ENCODE measurements around the gene RACK1.
"Not testable (repeated sequence)": the region's sequence is repeated elsewhere in the genome, so short reads cannot be mapped to it uniquely, and the experiment has no call there.

The RACK1 gene

DNA sequence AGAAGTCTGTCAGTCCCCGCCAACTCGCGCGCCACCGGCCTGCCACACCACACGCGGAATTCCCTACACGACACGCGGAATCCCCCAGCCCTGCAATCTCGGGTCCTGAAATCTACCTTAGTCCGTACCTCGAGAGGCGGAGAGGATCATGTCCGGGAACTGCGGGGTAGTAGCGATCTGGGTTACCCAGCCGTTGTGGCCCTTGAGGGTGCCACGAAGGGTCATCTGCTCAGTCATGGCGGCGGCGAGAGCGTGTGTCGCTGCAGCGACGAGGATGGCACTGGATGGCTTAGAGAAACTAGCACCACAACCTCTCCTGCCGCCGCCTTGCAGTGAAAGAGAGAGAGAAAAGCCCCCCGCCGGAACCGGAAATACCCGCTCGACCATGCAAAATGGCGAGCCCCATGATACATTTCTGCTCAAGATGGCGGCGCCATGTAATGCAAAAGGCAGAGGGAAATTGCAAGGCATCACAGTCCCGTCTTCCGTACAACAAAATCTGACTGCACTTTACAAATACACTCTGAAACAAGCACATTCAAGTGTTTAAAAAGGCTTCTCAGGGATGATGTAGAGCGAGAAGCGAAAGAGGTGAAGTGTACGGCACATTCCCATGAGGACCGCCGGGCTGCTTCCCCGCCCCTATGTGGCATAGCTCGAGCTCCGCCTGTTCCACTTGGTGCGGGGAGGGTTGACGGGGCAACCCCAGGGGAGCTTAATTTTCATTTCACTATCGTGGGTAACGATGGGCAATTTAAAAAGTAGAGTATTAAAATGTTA is at the start of gene RACK1:
Gene RACK1, minus strand, starts transcription at position 343 of the 780 bp plus-strand sequence. Its CDS starts 106 bp downstream, at position 237.
- no peak for DNase-seq

GRCh38 chr5:181287331-181287730 is 43.6 kb upstream of the RACK1 start:
- not testable (repeated sequence) for DNase-seq

- not testable (repeated sequence) for DNase-seq
These were observed 42.4 kb upstream of the RACK1 start for GRCh38 chr5:181285962-181286705.

GRCh38 chr5:181283841-181284755 is 40.4 kb upstream of the RACK1 start:
- DNase-seq, result not testable (repeated sequence)

DNA sequence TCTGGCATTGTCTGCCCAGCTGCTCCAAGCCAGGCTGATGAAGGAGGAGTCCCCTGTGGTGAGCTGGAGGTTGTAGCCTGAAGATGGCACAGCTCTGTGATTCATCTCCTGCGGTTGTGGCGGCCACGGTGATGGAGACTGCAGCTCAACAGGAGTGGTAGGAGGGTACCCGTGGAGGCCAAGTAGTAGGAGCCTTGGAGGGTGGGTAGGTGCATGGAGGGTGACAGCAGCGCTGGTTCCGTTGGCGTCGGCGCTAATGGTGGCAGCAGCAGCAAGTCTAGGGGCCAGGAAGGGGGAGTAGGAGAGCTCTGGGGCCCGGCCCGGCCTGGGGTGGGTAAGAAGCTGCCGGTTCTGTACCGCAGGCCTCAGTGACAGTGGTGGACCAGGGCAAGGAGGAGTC is 39.6 kb upstream of the RACK1 start:
- no peak for DNase-seq

DNA sequence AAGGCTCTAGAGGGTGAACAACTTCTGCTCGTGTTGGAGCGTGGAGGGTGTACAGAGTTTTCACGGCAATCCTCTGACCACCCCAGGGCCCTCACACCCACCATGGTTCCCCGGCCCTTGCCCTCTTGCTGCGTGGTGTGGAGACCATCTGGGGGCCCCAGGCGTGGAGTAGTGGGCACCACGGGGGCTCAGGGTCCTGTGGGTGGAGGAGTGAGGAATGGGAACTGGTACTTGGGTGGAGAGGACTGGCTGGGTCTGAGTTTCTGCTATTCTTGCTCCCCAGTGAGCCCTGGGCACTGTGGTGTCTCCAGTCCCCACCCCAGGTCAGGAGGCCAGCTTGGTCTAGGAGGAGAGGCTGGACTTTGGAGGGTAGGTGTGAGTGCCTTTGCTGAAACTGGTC is 39.2 kb upstream of the RACK1 start:
- no peak for DNase-seq

GRCh38 chr5:181282415-181282814 is 38.7 kb upstream of the RACK1 start:
- DNase-seq, result not testable (repeated sequence)

GRCh38 chr5:181281984-181282316 is 38.2 kb upstream of the RACK1 start:
- no peak for DNase-seq

GRCh38 chr5:181281077-181281983 is 37.6 kb upstream of the RACK1 start:
- no peak for DNase-seq

DNA sequence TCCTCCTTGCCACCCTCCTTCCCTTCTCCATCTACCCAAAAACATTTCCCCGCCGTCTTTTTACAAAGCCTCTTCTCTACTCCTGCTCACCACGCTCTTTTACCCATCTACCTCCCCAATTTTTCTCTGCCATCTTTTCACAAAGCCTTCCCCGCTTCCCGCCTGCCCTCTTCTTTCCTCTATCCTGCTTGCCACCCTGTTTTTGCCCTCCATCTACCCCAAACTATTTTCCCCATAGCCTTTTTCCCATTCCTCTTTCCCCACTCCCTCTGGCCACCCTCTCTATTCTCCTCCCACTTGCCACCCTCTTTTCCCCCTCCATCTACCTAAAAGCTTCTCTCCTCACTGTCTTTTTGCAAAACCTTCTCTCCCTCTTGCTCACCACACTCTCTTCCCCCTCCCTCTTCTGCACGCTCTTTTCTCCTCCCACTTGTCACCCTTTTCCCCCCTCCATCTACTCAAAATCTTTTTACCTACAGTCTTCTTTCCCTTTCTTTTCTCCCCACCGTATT is 36.6 kb upstream of the RACK1 start:
- no peak for DNase-seq

DNA sequence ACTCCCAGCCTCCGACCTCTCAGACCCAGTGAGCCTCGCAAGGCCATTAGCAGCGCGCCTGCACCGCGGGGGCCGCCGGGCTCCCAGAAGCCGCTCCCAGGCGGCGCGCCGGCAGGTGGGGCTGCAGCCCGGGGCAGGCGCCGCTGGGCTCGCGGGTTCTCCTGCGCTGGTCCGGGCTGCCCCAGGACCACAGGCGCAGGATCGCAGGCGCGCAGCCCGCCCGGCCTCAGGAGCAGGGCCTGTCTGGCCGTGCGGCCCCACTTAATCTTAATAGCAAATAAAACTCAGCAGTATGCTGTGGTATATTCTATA is 29.7 kb upstream of the RACK1 start:
- not testable (repeated sequence) for DNase-seq

GRCh38 chr5:181271081-181271480 is 27.4 kb upstream of the RACK1 start:
- DNase-seq, result no peak

DNA sequence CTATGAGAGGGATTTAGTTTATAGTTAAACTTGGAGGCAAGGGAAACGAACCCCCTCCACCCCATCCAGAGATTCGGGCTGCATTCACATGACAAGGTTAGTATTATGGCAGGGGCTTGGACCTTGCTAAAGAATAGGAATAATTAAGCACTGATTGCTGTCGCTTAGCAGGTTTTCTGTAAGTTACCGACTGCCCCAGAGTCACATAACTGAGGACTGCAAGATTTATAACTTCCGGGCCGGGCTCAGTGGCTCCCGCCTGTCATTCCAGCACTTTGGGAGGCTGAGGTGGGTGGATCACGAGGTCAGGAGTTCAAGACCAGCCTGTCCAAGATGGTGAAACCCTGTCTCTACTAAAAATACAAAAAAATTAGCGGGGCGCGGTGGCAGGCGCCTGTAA is 24.2 kb upstream of the RACK1 start:
- DNase-seq, result not testable (repeated sequence)

GRCh38 chr5:181267291-181267904 is 23.7 kb upstream of the RACK1 start:
- not testable (repeated sequence) for DNase-seq

GRCh38 chr5:181265092-181265671 is 21.5 kb upstream of the RACK1 start:
- DNase-seq, result no peak

DNA sequence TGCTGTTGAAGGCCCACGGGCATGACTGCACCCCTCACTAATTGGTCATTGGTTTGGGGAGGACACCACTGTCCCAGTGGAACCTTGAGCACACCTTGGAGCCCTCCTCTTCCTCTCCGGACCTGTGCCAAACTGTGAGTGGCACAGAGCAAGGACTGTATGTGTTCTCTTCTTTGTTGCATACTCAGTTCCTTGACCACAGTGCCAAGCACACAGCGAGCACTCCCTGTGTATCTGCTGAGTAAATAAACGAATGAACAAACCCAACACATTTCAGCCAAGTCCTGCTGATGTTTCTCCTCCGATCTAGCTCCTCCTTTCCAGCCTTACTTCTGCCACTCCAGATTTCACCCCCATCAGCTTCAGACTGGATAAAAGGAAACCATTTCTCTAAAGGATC is 19.9 kb upstream of the RACK1 start:
- no peak for DNase-seq

GRCh38 chr5:181261320-181262049 is 17.8 kb upstream of the RACK1 start:
- DNase-seq, result no peak

- no peak for DNase-seq
These were observed 17.1 kb upstream of the RACK1 start, which contains the start of gene TRIM52 for GRCh38 chr5:181260720-181261319. Gene TRIM52 (minus strand): TSS chr5:181261143. CDS start chr5:181260813, 330 bp downstream.

DNA sequence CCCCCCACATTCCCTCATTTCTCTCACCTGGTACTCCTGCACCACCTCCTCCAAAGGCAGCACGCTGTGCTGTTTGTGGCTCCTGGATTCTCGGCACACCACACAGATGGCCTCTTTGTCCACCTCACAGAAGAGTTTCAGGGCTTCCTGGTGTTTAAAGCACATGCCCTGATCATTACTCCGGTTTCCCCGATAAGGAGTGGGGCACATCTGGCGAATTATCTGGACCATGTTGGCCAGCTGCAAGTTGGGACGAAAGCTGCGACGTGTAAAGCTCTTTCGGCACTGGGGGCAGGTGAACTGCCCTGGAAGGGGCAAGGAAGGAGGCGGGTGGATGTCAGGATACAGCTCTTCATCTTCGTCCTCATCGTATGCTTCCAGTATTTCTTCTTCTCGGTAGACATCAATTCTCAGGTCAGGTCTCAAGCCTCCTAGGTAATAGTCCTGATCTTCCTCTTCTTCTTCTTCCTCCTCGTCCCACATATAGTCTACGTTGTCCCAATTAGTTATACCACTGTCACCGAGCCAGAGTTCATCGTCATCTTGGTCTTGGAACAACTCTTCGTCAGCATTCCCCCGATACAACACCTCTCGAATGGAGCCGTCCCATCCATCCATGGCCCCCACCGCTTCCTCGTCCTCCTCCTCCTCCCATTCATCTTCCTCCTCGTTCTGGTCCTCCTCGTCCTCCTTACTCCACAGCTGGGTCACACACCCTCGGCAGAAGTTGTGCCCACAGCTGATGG is 16.4 kb upstream of the RACK1 start:
- DNase-seq, result no peak
